Measurements from ENCODE around the gene PGK1. TPM values are rescaled to one million over a fixed set of nuclear protein-coding genes. Genes with fewer than 3 reads are reported as not detected.

Gene PGK1
- total and polyA plus RNA-seq, 9 of the 15 experiments (the other 6 are each of a cell fraction or from before 2014, with no cell fraction given), result 199 to 1,378 (median 378) TPM

GRCh38 chrX:78103623-78104446, at the start of gene PGK1 (continued):
- TF ChIP-seq, protein P1, sequence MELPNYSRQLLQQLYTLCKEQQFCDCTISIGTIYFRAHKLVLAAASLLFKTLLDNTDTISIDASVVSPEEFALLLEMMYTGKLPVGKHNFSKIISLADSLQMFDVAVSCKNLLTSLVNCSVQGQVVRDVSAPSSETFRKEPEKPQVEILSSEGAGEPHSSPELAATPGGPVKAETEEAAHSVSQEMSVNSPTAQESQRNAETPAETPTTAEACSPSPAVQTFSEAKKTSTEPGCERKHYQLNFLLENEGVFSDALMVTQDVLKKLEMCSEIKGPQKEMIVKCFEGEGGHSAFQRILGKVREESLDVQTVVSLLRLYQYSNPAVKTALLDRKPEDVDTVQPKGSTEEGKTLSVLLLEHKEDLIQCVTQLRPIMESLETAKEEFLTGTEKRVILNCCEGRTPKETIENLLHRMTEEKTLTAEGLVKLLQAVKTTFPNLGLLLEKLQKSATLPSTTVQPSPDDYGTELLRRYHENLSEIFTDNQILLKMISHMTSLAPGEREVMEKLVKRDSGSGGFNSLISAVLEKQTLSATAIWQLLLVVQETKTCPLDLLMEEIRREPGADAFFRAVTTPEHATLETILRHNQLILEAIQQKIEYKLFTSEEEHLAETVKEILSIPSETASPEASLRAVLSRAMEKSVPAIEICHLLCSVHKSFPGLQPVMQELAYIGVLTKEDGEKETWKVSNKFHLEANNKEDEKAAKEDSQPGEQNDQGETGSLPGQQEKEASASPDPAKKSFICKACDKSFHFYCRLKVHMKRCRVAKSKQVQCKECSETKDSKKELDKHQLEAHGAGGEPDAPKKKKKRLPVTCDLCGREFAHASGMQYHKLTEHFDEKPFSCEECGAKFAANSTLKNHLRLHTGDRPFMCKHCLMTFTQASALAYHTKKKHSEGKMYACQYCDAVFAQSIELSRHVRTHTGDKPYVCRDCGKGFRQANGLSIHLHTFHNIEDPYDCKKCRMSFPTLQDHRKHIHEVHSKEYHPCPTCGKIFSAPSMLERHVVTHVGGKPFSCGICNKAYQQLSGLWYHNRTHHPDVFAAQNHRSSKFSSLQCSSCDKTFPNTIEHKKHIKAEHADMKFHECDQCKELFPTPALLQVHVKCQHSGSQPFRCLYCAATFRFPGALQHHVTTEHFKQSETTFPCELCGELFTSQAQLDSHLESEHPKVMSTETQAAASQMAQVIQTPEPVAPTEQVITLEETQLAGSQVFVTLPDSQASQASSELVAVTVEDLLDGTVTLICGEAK (IDR thresholded peaks at IDR 0.05), result peak; percentile 97
- TF ChIP-seq, protein P1 (CRISPR knock-in tag; IDR thresholded peaks at IDR 0.05), result no peak
- TF ChIP-seq E2F5 (CRISPR knock-in tag; IDR thresholded peaks at IDR 0.05) (no peak), CCAR2 (IDR thresholded peaks at IDR 0.05; ENCODE audit: low read depth, low read length) (no peak), NRF1 (conservative IDR thresholded peaks at IDR 0.05 in 1 of 2, IDR thresholded peaks at IDR 0.05 in 1 of 2) (peak; percentile 85 to 88), EP300 (IDR thresholded peaks at IDR 0.05; ENCODE audit: low read length) (peak; percentile 16; the same call in 1 of the 2 replicates), SOX6 (IDR thresholded peaks at IDR 0.05) (0 out of 2 replicates have a peak, but pooled peaks have one; percentile 50)
- TF ChIP-seq, protein P2, sequence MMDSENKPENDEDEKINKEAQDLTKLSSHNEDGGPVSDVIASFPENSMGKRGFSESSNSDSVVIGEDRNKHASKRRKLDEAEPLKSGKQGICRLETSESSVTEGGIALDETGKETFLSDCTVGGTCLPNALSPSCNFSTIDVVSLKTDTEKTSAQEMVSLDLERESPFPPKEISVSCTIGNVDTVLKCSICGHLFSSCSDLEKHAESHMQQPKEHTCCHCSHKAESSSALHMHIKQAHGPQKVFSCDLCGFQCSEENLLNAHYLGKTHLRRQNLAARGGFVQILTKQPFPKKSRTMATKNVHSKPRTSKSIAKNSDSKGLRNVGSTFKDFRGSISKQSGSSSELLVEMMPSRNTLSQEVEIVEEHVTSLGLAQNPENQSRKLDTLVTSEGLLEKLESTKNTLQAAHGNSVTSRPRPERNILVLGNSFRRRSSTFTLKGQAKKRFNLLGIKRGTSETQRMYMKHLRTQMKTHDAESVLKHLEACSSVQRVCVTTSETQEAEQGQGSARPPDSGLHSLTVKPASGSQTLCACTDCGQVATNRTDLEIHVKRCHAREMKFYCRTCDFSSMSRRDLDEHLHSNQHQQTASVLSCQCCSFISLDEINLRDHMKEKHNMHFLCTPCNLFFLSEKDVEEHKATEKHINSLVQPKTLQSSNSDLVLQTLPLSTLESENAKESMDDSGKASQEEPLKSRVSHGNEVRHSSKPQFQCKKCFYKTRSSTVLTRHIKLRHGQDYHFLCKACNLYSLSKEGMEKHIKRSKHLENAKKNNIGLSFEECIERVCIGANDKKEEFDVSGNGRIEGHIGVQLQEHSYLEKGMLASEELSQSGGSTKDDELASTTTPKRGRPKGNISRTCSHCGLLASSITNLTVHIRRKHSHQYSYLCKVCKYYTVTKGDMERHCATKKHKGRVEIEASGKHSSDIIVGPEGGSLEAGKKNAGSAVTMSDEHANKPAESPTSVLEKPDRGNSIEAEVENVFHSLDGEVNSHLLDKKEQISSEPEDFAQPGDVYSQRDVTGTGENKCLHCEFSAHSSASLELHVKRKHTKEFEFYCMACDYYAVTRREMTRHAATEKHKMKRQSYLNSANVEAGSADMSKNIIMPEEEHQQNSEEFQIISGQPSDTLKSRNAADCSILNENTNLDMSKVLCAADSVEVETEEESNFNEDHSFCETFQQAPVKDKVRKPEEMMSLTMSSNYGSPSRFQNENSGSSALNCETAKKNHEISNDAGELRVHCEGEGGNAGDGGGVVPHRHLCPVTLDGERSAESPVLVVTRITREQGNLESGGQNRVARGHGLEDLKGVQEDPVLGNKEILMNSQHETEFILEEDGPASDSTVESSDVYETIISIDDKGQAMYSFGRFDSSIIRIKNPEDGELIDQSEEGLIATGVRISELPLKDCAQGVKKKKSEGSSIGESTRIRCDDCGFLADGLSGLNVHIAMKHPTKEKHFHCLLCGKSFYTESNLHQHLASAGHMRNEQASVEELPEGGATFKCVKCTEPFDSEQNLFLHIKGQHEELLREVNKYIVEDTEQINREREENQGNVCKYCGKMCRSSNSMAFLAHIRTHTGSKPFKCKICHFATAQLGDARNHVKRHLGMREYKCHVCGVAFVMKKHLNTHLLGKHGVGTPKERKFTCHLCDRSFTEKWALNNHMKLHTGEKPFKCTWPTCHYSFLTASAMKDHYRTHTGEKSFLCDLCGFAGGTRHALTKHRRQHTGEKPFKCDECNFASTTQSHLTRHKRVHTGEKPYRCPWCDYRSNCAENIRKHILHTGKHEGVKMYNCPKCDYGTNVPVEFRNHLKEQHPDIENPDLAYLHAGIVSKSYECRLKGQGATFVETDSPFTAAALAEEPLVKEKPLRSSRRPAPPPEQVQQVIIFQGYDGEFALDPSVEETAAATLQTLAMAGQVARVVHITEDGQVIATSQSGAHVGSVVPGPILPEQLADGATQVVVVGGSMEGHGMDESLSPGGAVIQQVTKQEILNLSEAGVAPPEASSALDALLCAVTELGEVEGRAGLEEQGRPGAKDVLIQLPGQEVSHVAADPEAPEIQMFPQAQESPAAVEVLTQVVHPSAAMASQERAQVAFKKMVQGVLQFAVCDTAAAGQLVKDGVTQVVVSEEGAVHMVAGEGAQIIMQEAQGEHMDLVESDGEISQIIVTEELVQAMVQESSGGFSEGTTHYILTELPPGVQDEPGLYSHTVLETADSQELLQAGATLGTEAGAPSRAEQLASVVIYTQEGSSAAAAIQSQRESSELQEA (IDR thresholded peaks at IDR 0.05; ENCODE audit: low read depth), result peak; percentile 47; the same call in 1 of the 2 replicates

All from K562 (cell line).